GM19099 (cell line): ENCODE data around the gene ANO8.

ENCODE experiments used
- POLR2A ChIP-seq: IDR thresholded peaks from 3 replicates; pipeline ENCODE4 v1.6.1; 2011; ENCODE audit warnings: low read depth; ENCODE audit not compliant: insufficient read length; ENCODE audit errors: extremely low read depth

ANO8 gene

GRCh38 chr19:17325881-17326594 lies 8.6 kb downstream of the ANO8 start:
- no peak for TF ChIP-seq POLR2A

GRCh38 chr19:17325133-17325532 lies 9.5 kb downstream of the ANO8 start:
- TF ChIP-seq POLR2A: no peak

- TF ChIP-seq POLR2A: no peak
These were observed 10.1 kb downstream of the ANO8 start for GRCh38 chr19:17324357-17325114.

GRCh38 chr19:17323964-17324332 lies 10.7 kb downstream of the ANO8 start:
- no peak for TF ChIP-seq POLR2A

GRCh38 chr19:17323300-17323963 lies 11.2 kb downstream of the ANO8 start:
- TF ChIP-seq POLR2A: no peak

GRCh38 chr19:17322854-17323253 lies 11.8 kb downstream of the ANO8 start:
- no peak for TF ChIP-seq POLR2A

- TF ChIP-seq POLR2A: no peak
These were observed 12.8 kb downstream of the ANO8 start for GRCh38 chr19:17321655-17322489.

- TF ChIP-seq POLR2A: no peak
These were observed 14.2 kb downstream of the ANO8 start for GRCh38 chr19:17320435-17320834.

- no peak for TF ChIP-seq POLR2A
These were observed 15.0 kb downstream of the ANO8 start for GRCh38 chr19:17319473-17320238.

- no peak for TF ChIP-seq POLR2A
These were observed 15.7 kb downstream of the ANO8 start for GRCh38 chr19:17318966-17319365.

GRCh38 chr19:17314007-17314593 lies 20.6 kb downstream of the ANO8 start:
- TF ChIP-seq POLR2A: no peak

GRCh38 chr19:17312189-17313113 lies 22.2 kb downstream of the ANO8 start:
- TF ChIP-seq POLR2A: no peak
